ENCODE data around the gene CSF1. TPM values are rescaled to one million over a fixed set of nuclear protein-coding genes. Genes with fewer than 3 reads are reported as not detected.

The CSF1 gene
- total and polyA plus RNA-seq, 10 donors, result 5.8 to 207 (median 78.1) TPM

GRCh38 chr1:109927356-109927755, 16.7 kb downstream of the CSF1 start:
- no peaks in the 10 kb centered on the region for H3K9me3 ChIP-seq
- no peak for DNase-seq
- H3K27ac ChIP-seq, result peak overlapping the region; percentile 8 to 85 (median 67)
- TF ChIP-seq POLR2A (IDR thresholded peaks at IDR 0.05) (no peak), POLR2AphosphoS5 (IDR thresholded peaks at IDR 0.05) (no peak)
- TF ChIP-seq, protein P1, sequence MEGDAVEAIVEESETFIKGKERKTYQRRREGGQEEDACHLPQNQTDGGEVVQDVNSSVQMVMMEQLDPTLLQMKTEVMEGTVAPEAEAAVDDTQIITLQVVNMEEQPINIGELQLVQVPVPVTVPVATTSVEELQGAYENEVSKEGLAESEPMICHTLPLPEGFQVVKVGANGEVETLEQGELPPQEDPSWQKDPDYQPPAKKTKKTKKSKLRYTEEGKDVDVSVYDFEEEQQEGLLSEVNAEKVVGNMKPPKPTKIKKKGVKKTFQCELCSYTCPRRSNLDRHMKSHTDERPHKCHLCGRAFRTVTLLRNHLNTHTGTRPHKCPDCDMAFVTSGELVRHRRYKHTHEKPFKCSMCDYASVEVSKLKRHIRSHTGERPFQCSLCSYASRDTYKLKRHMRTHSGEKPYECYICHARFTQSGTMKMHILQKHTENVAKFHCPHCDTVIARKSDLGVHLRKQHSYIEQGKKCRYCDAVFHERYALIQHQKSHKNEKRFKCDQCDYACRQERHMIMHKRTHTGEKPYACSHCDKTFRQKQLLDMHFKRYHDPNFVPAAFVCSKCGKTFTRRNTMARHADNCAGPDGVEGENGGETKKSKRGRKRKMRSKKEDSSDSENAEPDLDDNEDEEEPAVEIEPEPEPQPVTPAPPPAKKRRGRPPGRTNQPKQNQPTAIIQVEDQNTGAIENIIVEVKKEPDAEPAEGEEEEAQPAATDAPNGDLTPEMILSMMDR (IDR thresholded peaks at IDR 0.05 in 8 of 11, conservative IDR thresholded peaks at IDR 0.05 in 3 of 11), result no peak
- intact Hi-C loops (cut with DNase I; ENCODE audit: low total_unique reads), result no loop called here
- WGBS, 5 donors, result 73 to 89% (median 81%) methylated on average over 6 to 7 of the region's 7 CpGs
- no peaks in the 10 kb centered on the region for H3K27me3 ChIP-seq (replicated peaks in 1 of 7)
- peaks cover 4 to 89% (median 48%) of the 10 kb centered on the region in 6 donors for H3K4me1 ChIP-seq
- peaks cover 0 to 86% (median 63%) of the 10 kb centered on the region in 6 donors for H3K36me3 ChIP-seq
- H3K4me3 ChIP-seq, result no peak overlapping the region

- Histone ChIP-seq H3K4me3 (no peak overlapping the region), H3K27ac (peak overlapping the region in 7 of 8 donors; percentile 38 to 85 (median 70)), H3K27me3 (replicated peaks in 1 of 7) (no peaks in the 10 kb centered on the region), H3K4me1 (peaks cover 4 to 84% (median 46%) of the 10 kb centered on the region in 6 donors), H3K36me3 (peaks cover 0 to 80% (median 57%) of the 10 kb centered on the region in 6 donors), H3K9me3 (no peaks in the 10 kb centered on the region)
- 51 to 84% (median 62%) methylated on average over 6 of the region's 6 CpGs for WGBS, 5 donors
- TF ChIP-seq POLR2A (IDR thresholded peaks at IDR 0.05) (no peak), POLR2AphosphoS5 (IDR thresholded peaks at IDR 0.05) (peak; percentile 79 to 89 (median 85))
- TF ChIP-seq, protein P1 (IDR thresholded peaks at IDR 0.05 in 8 of 11, conservative IDR thresholded peaks at IDR 0.05 in 3 of 11), result peak in 1 of 11 experiments; percentile 7
- intact Hi-C loops (cut with DNase I; ENCODE audit: low total_unique reads), result no loop called here
- DNase-seq, result no peak
Observed at GRCh38 chr1:109927911-109928321, 17.3 kb downstream of the CSF1 start.

GRCh38 chr1:109928591-109929111, 18.0 kb downstream of the CSF1 start:
- no peak overlapping the region for H3K4me3 ChIP-seq
- H3K4me1 ChIP-seq, result peaks cover 4 to 79% (median 45%) of the 10 kb centered on the region in 6 donors
- peaks cover 0 to 73% (median 50%) of the 10 kb centered on the region in 6 donors for H3K36me3 ChIP-seq
- H3K27ac ChIP-seq, result peak overlapping the region in 7 of 8 donors; percentile 43 to 85 (median 67)
- intact Hi-C loops (cut with DNase I; ENCODE audit: low total_unique reads), result no loop called here
- H3K27me3 ChIP-seq (replicated peaks in 1 of 7), result no peaks in the 10 kb centered on the region
- 58 to 96% (median 73%) methylated on average over 7 to 8 of the region's 8 CpGs for WGBS, 5 donors
- DNase-seq, result no peak
- TF ChIP-seq POLR2AphosphoS5 (IDR thresholded peaks at IDR 0.05) (peak in 1 of 3 donors; percentile 39), POLR2A (IDR thresholded peaks at IDR 0.05) (no peak)
- TF ChIP-seq, protein P1 (IDR thresholded peaks at IDR 0.05 in 8 of 11, conservative IDR thresholded peaks at IDR 0.05 in 3 of 11), result no peak
- H3K9me3 ChIP-seq, result no peaks in the 10 kb centered on the region

DNA sequence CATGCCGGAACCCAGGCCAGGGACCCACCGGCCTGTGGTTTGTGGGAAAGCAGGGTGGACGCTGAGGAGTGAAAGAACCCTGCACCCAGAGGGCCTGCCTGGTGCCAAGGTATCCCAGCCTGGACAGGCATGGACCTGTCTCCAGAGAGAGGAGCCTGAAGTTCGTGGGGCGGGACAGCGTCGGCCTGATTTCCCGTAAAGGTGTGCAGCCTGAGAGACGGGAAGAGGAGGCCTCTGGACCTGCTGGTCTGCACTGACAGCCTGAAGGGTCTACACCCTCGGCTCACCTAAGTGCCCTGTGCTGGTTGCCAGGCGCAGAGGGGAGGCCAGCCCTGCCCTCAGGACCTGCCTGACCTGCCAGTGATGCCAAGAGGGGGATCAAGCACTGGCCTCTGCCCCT, 18.5 kb downstream of the CSF1 start:
- H3K4me1 ChIP-seq, result peaks cover 4 to 79% (median 48%) of the 10 kb centered on the region in 6 donors
- no peaks in the 10 kb centered on the region for H3K9me3 ChIP-seq
- peaks cover 0 to 68% (median 45%) of the 10 kb centered on the region in 6 donors for H3K36me3 ChIP-seq
- no peak overlapping the region for H3K4me3 ChIP-seq
- intact Hi-C loops (cut with DNase I; ENCODE audit: low total_unique reads), result no loop called here
- TF ChIP-seq, protein P1 (IDR thresholded peaks at IDR 0.05 in 8 of 11, conservative IDR thresholded peaks at IDR 0.05 in 3 of 11), result no peak
- TF ChIP-seq POLR2AphosphoS5 (IDR thresholded peaks at IDR 0.05), result peak in 1 of 3 donors; percentile 33
- TF ChIP-seq POLR2A (IDR thresholded peaks at IDR 0.05), result no peak
- WGBS, 5 donors, result 84 to 93% (median 89%) methylated on average over 10 to 11 of the region's 11 CpGs
- DNase-seq, result no peak
- no peaks in the 10 kb centered on the region for H3K27me3 ChIP-seq (replicated peaks in 1 of 7)
- H3K27ac ChIP-seq, result peak overlapping the region in 7 of 8 donors; percentile 43 to 85 (median 67)
